HL-60 (cell line): Measurements from ENCODE around the gene EYA2.

ENCODE experiments used
- DNase-seq, 2 experiments: peaks; one replicate each; pipeline ENCODE4 v3.0.0-alpha.2; 2010 to 2020; ENCODE audit warnings: low read depth in 1 of 2, low spot score in 1 of 2
- H3K27ac ChIP-seq: fragments of 250-450 bp; sonication (Bioruptor Pico); replicated peaks from 2 replicates; pipeline ENCODE4 v1.5.1; 2020; ENCODE audit warnings: mild to moderate bottlenecking, moderate library complexity
- H3K27me3 ChIP-seq: fragments of 250-450 bp; sonication (Bioruptor Pico); 2 replicates; pipeline ENCODE4 v1.5.1; 2021; ENCODE audit warnings: mild to moderate bottlenecking, moderate library complexity; ENCODE audit not compliant: insufficient read depth, poor library complexity, severe bottlenecking
- H3K4me3 ChIP-seq: replicated peaks from 2 replicates; pipeline ENCODE4 v1.5.1; 2011; ENCODE audit warnings: mild to moderate bottlenecking, control low read depth, low read length; ENCODE audit not compliant: insufficient read depth
- CTCF ChIP-seq: IDR thresholded peaks from one replicate; pipeline ENCODE4 v1.5.1; 2011; ENCODE audit warnings: low read length, control low read depth, inconsistent platforms; ENCODE audit not compliant: insufficient read depth
- GABPA ChIP-seq: IDR thresholded peaks from 2 replicates; pipeline ENCODE4 v1.6.1; 2012; ENCODE audit warnings: low read depth
- POLR2AphosphoS5 ChIP-seq: IDR thresholded peaks from 2 replicates; pipeline ENCODE4 v1.6.1; 2012; ENCODE audit warnings: low read depth
- REST ChIP-seq: IDR thresholded peaks from 2 replicates; pipeline ENCODE4 v1.6.1; 2012; ENCODE audit warnings: low read depth; ENCODE audit not compliant: insufficient replicate concordance
- SPI1 ChIP-seq: IDR thresholded peaks from 2 replicates; pipeline ENCODE4 v1.6.1; 2012; ENCODE audit warnings: low read depth, mild to moderate bottlenecking, borderline replicate concordance

Gene EYA2

GRCh38 chr20:47211036-47211435, 316.4 kb downstream of the EYA2 start:
- no peak for DNase-seq
- TF ChIP-seq POLR2AphosphoS5 (no peak), CTCF (no peak), SPI1 (no peak), REST (no peak), GABPA (no peak)
- H3K4me3 ChIP-seq = no peak overlapping the region
- H3K27ac ChIP-seq = no peak overlapping the region
- no peaks in the 10 kb centered on the region for H3K27me3 ChIP-seq

- Histone ChIP-seq H3K27ac (no peak overlapping the region), H3K27me3 (no peaks in the 10 kb centered on the region), H3K4me3 (no peak overlapping the region)
- no peak for DNase-seq
- TF ChIP-seq POLR2AphosphoS5 (no peak), REST (no peak), GABPA (no peak), CTCF (no peak), SPI1 (no peak)
These were observed 318.1 kb downstream of the EYA2 start for GRCh38 chr20:47212606-47213207.

GRCh38 chr20:47213966-47214365, 319.3 kb downstream of the EYA2 start:
- Histone ChIP-seq H3K27me3 (no peaks in the 10 kb centered on the region), H3K4me3 (no peak overlapping the region), H3K27ac (no peak overlapping the region)
- TF ChIP-seq SPI1 = no peak
- no peak for TF ChIP-seq CTCF
- no peak for TF ChIP-seq GABPA
- TF ChIP-seq REST = no peak
- TF ChIP-seq POLR2AphosphoS5 = no peak
- DNase-seq = no peak
